GM21423 (cell line): Measurements from ENCODE around the gene CCDC30.
"Not testable (repeated sequence)": the region's sequence is repeated elsewhere in the genome, so short reads cannot be mapped to it uniquely, and the experiment has no call there.

Source experiments
- ATAC-seq: cut with Tn5 transposase; IDR thresholded peaks from one replicate; pipeline ENCODE4 v1.9.1; 2021; ENCODE audit warnings: mild to moderate bottlenecking, moderate library complexity; ENCODE audit not compliant: unreplicated experiment

The CCDC30 gene

GRCh38 chr1:42523171-42523570, 60.1 kb downstream of the CCDC30 start:
- ATAC-seq, result no peak

GRCh38 chr1:42524330-42524729, 61.2 kb downstream of the CCDC30 start:
- no peak for ATAC-seq

- ATAC-seq, result no peak
Observed at GRCh38 chr1:42529724-42530181, 66.7 kb downstream of the CCDC30 start.

- no peak for ATAC-seq
Observed at GRCh38 chr1:42531043-42531442, 68.0 kb downstream of the CCDC30 start.

- ATAC-seq, result no peak
Observed at GRCh38 chr1:42533101-42533863, 70.2 kb downstream of the CCDC30 start.

- no peak for ATAC-seq
Observed at GRCh38 chr1:42541104-42541503, 78.0 kb downstream of the CCDC30 start.

GRCh38 chr1:42551180-42551579, 88.1 kb downstream of the CCDC30 start:
- no peak for ATAC-seq

- no peak for ATAC-seq
Observed at GRCh38 chr1:42551590-42551989, 88.5 kb downstream of the CCDC30 start.

- no peak for ATAC-seq
Observed at GRCh38 chr1:42552636-42553035, 89.5 kb downstream of the CCDC30 start.

- ATAC-seq, result no peak
Observed at GRCh38 chr1:42557230-42557851, 94.3 kb downstream of the CCDC30 start.

GRCh38 chr1:42567038-42567437, 104.0 kb downstream of the CCDC30 start:
- no peak for ATAC-seq

GRCh38 chr1:42576935-42577334, 113.8 kb downstream of the CCDC30 start:
- no peak for ATAC-seq

GRCh38 chr1:42586016-42586415, 122.9 kb downstream of the CCDC30 start:
- no peak for ATAC-seq

GRCh38 chr1:42587753-42588152, 124.7 kb downstream of the CCDC30 start:
- ATAC-seq, result no peak

- ATAC-seq, result no peak
Observed at GRCh38 chr1:42592811-42593210, 129.7 kb downstream of the CCDC30 start.

GRCh38 chr1:42593486-42594100, 130.5 kb downstream of the CCDC30 start:
- ATAC-seq, result no peak

- no peak for ATAC-seq
Observed at GRCh38 chr1:42601472-42601871, 138.4 kb downstream of the CCDC30 start.

GRCh38 chr1:42613803-42614131, 150.7 kb downstream of the CCDC30 start:
- no peak for ATAC-seq

- no peak for ATAC-seq
Observed at GRCh38 chr1:42618866-42619265, 155.8 kb downstream of the CCDC30 start.

- ATAC-seq, result no peak
Observed at GRCh38 chr1:42620307-42620706, 157.2 kb downstream of the CCDC30 start.

GRCh38 chr1:42621180-42621579, 158.1 kb downstream of the CCDC30 start:
- ATAC-seq, result not testable (repeated sequence)

- not testable (repeated sequence) for ATAC-seq
Observed at GRCh38 chr1:42627205-42627604, 164.1 kb downstream of the CCDC30 start.
